Keratinocyte (primary cell): ENCODE results near the gene ARMC2. TPM values are rescaled to one million over a fixed set of nuclear protein-coding genes. Genes with fewer than 3 reads are reported as not detected.

Experiments
- DNase-seq: peaks from one replicate; pipeline ENCODE4 v3.0.0-alpha.2; 2011; ENCODE audit warnings: low read depth, missing footprints, low spot score
- FAIRE-seq: peaks from 2 replicates; lab custom pipeline; 2011; peaks lifted over from hg19 to GRCh38; lab: Jason Lieb, UNC
- H2AFZ ChIP-seq: 2 replicates; pipeline ENCODE4 v1.6.0; 2012; ENCODE audit warnings: low read length, control low read depth, inconsistent platforms; ENCODE audit not compliant: control insufficient read depth
- H3K27ac ChIP-seq: 2 replicates; pipeline ENCODE4 v1.5.1; 2011; ENCODE audit warnings: low read length; ENCODE audit not compliant: control insufficient read depth, insufficient read depth
- H3K27me3 ChIP-seq: 3 replicates; pipeline ENCODE4 v1.6.0; 2011; ENCODE audit warnings: low read length; ENCODE audit not compliant: control insufficient read depth, insufficient read depth; ENCODE audit errors: extremely low read depth
- H3K36me3 ChIP-seq, 2 experiments: 2 replicates in 1 of 2; 3 replicates in 1 of 2; pipeline ENCODE4 v1.5.1; 2011; ENCODE audit warnings: low read length in 2 of 2, mild to moderate bottlenecking in 1 of 2; ENCODE audit not compliant: control insufficient read depth in 2 of 2, insufficient read depth in 2 of 2; ENCODE audit errors: extremely low read depth in 1 of 2
- H3K4me1 ChIP-seq: 3 replicates; pipeline ENCODE4 v1.5.1; 2011; ENCODE audit warnings: low read length; ENCODE audit not compliant: control insufficient read depth, insufficient read depth; ENCODE audit errors: extremely low read depth
- H3K4me2 ChIP-seq: 3 replicates; pipeline ENCODE4 v1.6.0; 2011; ENCODE audit warnings: low read depth, low read length; ENCODE audit not compliant: control insufficient read depth, insufficient read depth; ENCODE audit errors: extremely low read depth
- H3K4me3 ChIP-seq, 3 experiments: fragments of 200-600 bp in 1 of 3; sonication (generic) in 1 of 3; 2 replicates in 2 of 3; 3 replicates in 1 of 3; pipeline ENCODE4 v1.5.1; 2011 to 2016; ENCODE audit warnings: low read length in 3 of 3, mild to moderate bottlenecking in 3 of 3, control low read depth in 2 of 3, inconsistent platforms in 1 of 3, low read depth in 1 of 3, mixed read lengths in 1 of 3, mixed run types in 1 of 3, moderate library complexity in 1 of 3; ENCODE audit not compliant: control insufficient read depth in 2 of 3, insufficient read depth in 2 of 3; ENCODE audit errors: extremely low read depth in 1 of 3
- H3K79me2 ChIP-seq: 2 replicates; pipeline ENCODE4 v1.6.0; 2012; ENCODE audit warnings: low read length; ENCODE audit not compliant: control insufficient read depth, insufficient read depth
- H3K9ac ChIP-seq: 3 replicates; pipeline ENCODE4 v1.6.0; 2011; ENCODE audit warnings: low read length; ENCODE audit not compliant: control insufficient read depth, insufficient read depth; ENCODE audit errors: extremely low read depth
- H3K9me1 ChIP-seq: 3 replicates; pipeline ENCODE4 v1.6.0; 2011; ENCODE audit warnings: low read length; ENCODE audit not compliant: control insufficient read depth, insufficient read depth; ENCODE audit errors: extremely low read depth
- H3K9me3 ChIP-seq: 2 replicates; pipeline ENCODE4 v1.5.1; 2012; ENCODE audit warnings: low read depth, low read length; ENCODE audit not compliant: control insufficient read depth
- H4K20me1 ChIP-seq: 3 replicates; pipeline ENCODE4 v1.6.0; 2011; ENCODE audit warnings: low read length; ENCODE audit not compliant: control insufficient read depth, insufficient read depth; ENCODE audit errors: extremely low read depth
- CTCF ChIP-seq, 3 experiments: IDR thresholded peaks in 1 of 3; conservative IDR thresholded peaks in 1 of 3; optimal IDR thresholded peaks in 1 of 3; 2 replicates in 2 of 3; 3 replicates in 1 of 3; pipeline versions ENCODE3 to v1.5.1; 2011; ENCODE audit warnings: low read length in 3 of 3, mild to moderate bottlenecking in 3 of 3, moderate library complexity in 2 of 3, control low read depth in 1 of 3, inconsistent platforms in 1 of 3; ENCODE audit not compliant: insufficient read depth in 2 of 3; ENCODE audit errors: extremely low read depth in 1 of 3
- EZH2 ChIP-seq: IDR thresholded peaks from one replicate; pipeline ENCODE4 v1.6.1; 2012; ENCODE audit warnings: inconsistent platforms, mild to moderate bottlenecking, low read length, moderate library complexity
- dilution Hi-C: fragments of 300-500 bp; cut with MboI; formaldehyde crosslinking; loops from one replicate; pipeline ENCODE4 v1.7.0; 2020; ENCODE audit warnings: low sequenced_read_pairs; ENCODE audit not compliant: extremely low pct_ligation_motif_present
- polyA plus RNA-seq, 5 experiments: library from polyadenylated mRNA; depleted of rRNA in 3 of 5; stranded (reverse) in 3 of 5; stranded (forward) in 1 of 5; unstranded in 1 of 5; fragments of >200 nt; gene quantifications; 1 replicate in 1 of 5; 2 replicates in 3 of 5; 3 replicates in 1 of 5; pipeline versions ENCODE4 v1.2.1 to v1.2.3, GENCODE V29; 2011 to 2012; ENCODE audit warnings: missing spikeins in 2 of 5, low read depth in 1 of 5, low replicate concordance in 1 of 5

ARMC2 gene
- polyA plus RNA-seq, 1 donor (not counting 4 experiments of a cell fraction or from before 2014, with no cell fraction given): 3.8 TPM

DNA sequence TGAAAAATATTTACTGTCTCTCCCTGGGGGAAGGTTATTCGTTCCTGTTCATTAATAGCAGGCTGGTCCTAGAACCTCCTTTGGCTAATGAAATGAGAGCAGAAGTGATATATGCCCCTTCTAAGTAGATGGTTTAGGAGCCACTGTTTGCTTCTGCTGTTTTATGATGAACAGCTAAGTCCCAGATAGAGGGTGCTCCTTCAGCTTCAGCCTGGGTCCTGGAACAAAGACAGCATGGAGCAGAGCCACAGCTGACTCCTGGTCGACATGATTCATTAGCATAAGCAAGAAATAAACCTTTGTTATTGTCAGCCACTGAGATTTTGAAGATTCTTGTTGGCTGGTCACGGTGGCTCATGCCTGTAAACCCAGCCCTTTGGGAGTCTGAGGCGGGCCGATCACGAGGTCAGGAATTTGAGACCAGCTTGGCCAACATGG, 47.8 kb upstream of the ARMC2 start:
- Histone ChIP-seq H3K9me1 (no peaks in the 10 kb centered on the region), H3K79me2 (no peaks in the 10 kb centered on the region), H2AFZ (no peak overlapping the region), H3K9ac (no peak overlapping the region), H3K9me3 (no peaks in the 10 kb centered on the region), H3K4me3 (no peak overlapping the region), H4K20me1 (no peaks in the 10 kb centered on the region), H3K27me3 (no peaks in the 10 kb centered on the region), H3K36me3 (no peaks in the 10 kb centered on the region), H3K4me2 (no peak overlapping the region), H3K4me1 (no peaks in the 10 kb centered on the region), H3K27ac (no peak overlapping the region)
- TF ChIP-seq EZH2 (no peak), CTCF (optimal IDR thresholded peaks at IDR 0.05 in 1 of 3, IDR thresholded peaks at IDR 0.05 in 1 of 3, conservative IDR thresholded peaks at IDR 0.05 in 1 of 3; ENCODE audit: extremely low read depth in 1 of 3, insufficient read depth in 2 of 3, low read length in 3 of 3) (no peak)
- FAIRE-seq (no peak), DNase-seq (no peak)
- dilution Hi-C loops: no loop called here

GRCh38 chr6:108801366-108801765, 46.9 kb upstream of the ARMC2 start:
- no peak overlapping the region for H3K27ac ChIP-seq
- H2AFZ ChIP-seq: no peak overlapping the region
- no peaks in the 10 kb centered on the region for H3K4me1 ChIP-seq
- TF ChIP-seq EZH2: no peak
- TF ChIP-seq CTCF (optimal IDR thresholded peaks at IDR 0.05 in 1 of 3, IDR thresholded peaks at IDR 0.05 in 1 of 3, conservative IDR thresholded peaks at IDR 0.05 in 1 of 3; ENCODE audit: extremely low read depth in 1 of 3, insufficient read depth in 2 of 3, low read length in 3 of 3): no peak
- FAIRE-seq (no peak), DNase-seq (no peak)
- H3K9ac ChIP-seq: no peak overlapping the region
- no peak overlapping the region for H3K4me3 ChIP-seq
- no peaks in the 10 kb centered on the region for H4K20me1 ChIP-seq
- H3K9me3 ChIP-seq: no peaks in the 10 kb centered on the region
- H3K9me1 ChIP-seq: no peaks in the 10 kb centered on the region
- no peaks in the 10 kb centered on the region for H3K27me3 ChIP-seq
- no peak overlapping the region for H3K4me2 ChIP-seq
- H3K36me3 ChIP-seq: no peaks in the 10 kb centered on the region
- dilution Hi-C loops: no loop called here
- no peaks in the 10 kb centered on the region for H3K79me2 ChIP-seq
